SK-N-MC (cell line): ENCODE data around the gene GANAB.

Experiments
- EZH2 ChIP-seq: fragments of 200-600 bp; sonication (generic); IDR thresholded peaks from one replicate; pipeline ENCODE4 v1.6.1; 2017; ENCODE audit warnings: antibody characterized with exemption
- POLR2AphosphoS5 ChIP-seq: IDR thresholded peaks from 2 replicates; pipeline ENCODE4 v1.6.1; 2012; ENCODE audit warnings: mild to moderate bottlenecking, low read depth, low read length, borderline replicate concordance

- TF ChIP-seq POLR2AphosphoS5 (no peak), EZH2 (no peak)
Measured at GRCh38 chr11:62652161-62653006, 6.0 kb upstream of the GANAB start.
